ENCODE measurements around the gene HOXA10. TPM values are rescaled to one million over a fixed set of nuclear protein-coding genes. Genes with fewer than 3 reads are reported as not detected.

Gene HOXA10
- total RNA-seq, 2 experiments from 2014 or later = not detected

DNA sequence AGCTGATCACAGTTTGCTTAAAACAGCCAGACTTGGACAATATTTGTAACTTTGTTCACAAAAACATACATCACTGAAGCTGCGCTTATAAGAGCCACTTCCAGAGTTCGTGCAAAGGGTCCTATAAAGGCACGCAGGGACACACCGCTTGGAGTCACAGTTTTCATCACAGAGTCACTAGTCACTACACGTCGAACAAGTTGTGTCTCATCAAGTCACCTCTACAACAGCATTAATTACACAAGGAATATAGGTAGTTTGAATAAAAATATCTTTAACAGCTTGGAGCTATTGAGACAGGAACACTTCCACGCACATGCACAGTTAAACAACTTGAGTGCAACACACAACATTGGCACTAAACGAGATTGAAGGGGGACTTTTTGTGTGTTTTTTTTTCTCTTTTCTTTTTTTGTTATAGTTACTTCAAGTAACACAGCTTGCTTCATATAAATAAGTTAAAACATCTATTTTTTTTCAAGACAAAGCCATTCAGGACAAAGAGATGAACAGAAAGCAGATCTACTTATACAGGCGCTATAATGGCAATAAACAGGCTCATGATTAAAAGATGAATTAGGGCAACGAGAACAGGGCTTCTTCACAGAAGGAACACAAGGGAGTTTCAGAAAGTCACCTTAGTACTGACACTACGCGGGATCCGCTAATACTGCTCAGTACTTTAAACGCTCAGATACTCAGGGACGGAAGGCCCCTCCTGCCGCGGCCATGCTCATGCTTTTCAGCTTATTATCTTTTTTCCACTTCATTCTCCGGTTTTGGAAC is 32.8 kb downstream of the HOXA10 start:
- CTCF ChIA-PET = no interaction called here
- TF ChIP-seq, protein P1, sequence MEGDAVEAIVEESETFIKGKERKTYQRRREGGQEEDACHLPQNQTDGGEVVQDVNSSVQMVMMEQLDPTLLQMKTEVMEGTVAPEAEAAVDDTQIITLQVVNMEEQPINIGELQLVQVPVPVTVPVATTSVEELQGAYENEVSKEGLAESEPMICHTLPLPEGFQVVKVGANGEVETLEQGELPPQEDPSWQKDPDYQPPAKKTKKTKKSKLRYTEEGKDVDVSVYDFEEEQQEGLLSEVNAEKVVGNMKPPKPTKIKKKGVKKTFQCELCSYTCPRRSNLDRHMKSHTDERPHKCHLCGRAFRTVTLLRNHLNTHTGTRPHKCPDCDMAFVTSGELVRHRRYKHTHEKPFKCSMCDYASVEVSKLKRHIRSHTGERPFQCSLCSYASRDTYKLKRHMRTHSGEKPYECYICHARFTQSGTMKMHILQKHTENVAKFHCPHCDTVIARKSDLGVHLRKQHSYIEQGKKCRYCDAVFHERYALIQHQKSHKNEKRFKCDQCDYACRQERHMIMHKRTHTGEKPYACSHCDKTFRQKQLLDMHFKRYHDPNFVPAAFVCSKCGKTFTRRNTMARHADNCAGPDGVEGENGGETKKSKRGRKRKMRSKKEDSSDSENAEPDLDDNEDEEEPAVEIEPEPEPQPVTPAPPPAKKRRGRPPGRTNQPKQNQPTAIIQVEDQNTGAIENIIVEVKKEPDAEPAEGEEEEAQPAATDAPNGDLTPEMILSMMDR (IDR thresholded peaks at IDR 0.05) = no peak
- Mint-ChIP-seq H3K4me1 (ENCODE audit: low read depth) (no peaks in the 10 kb centered on the region), H3K36me3 (ENCODE audit: low read depth) (no peaks in the 10 kb centered on the region), H3K9me3 (no peaks in the 10 kb centered on the region), H3K27ac (no peak overlapping the region), H3K4me3 (no peak overlapping the region), H3K27me3 (peaks cover 70% of the 10 kb centered on the region)
- no peaks in the 10 kb centered on the region for H3K4me1 ChIP-seq (ENCODE audit: insufficient read depth, low read length)
- H3K36me3 ChIP-seq (ENCODE audit: insufficient read depth, low read length) = no peaks in the 10 kb centered on the region
- H3K27me3 ChIP-seq (ENCODE audit: control insufficient read depth in 1 of 2, insufficient read depth in 2 of 2, low read length in 2 of 2) = peaks cover 23 to 63% of the 10 kb centered on the region in 2 experiments
- ATAC-seq (ENCODE audit: poor library complexity) = no peak
- intact Hi-C loops (cut with DNase I, micrococcal nuclease) = no loop called here
- no peak for DNase-seq
- no peak overlapping the region for H3K27ac ChIP-seq (ENCODE audit: low read depth in 1 of 2, low read length in 2 of 2)
- POLR2A ChIA-PET = no interaction called here
- no peak overlapping the region for H3K4me3 ChIP-seq (ENCODE audit: low read length)
- peaks cover 0 to 27% of the 10 kb centered on the region in 2 experiments for H3K9me3 ChIP-seq (ENCODE audit: control insufficient read depth in 1 of 2, insufficient read depth in 1 of 2, low read length in 2 of 2)

- Histone ChIP-seq H3K36me3 (ENCODE audit: insufficient read depth, low read length) (no peaks in the 10 kb centered on the region), H3K4me1 (ENCODE audit: insufficient read depth, low read length) (no peaks in the 10 kb centered on the region), H3K4me3 (ENCODE audit: low read length) (no peak overlapping the region), H3K27ac (ENCODE audit: low read depth in 1 of 2, low read length in 2 of 2) (no peak overlapping the region), H3K9me3 (ENCODE audit: control insufficient read depth in 1 of 2, insufficient read depth in 1 of 2, low read length in 2 of 2) (peaks cover 0 to 20% of the 10 kb centered on the region in 2 experiments), H3K27me3 (ENCODE audit: control insufficient read depth in 1 of 2, insufficient read depth in 2 of 2, low read length in 2 of 2) (peaks cover 25 to 66% of the 10 kb centered on the region in 2 experiments)
- Mint-ChIP-seq H3K9me3 (no peaks in the 10 kb centered on the region), H3K4me1 (ENCODE audit: low read depth) (no peaks in the 10 kb centered on the region), H3K27ac (no peak overlapping the region), H3K36me3 (ENCODE audit: low read depth) (no peaks in the 10 kb centered on the region), H3K27me3 (peaks cover 72% of the 10 kb centered on the region), H3K4me3 (no peak overlapping the region)
- ATAC-seq (ENCODE audit: poor library complexity) = no peak
- intact Hi-C loops (cut with DNase I, micrococcal nuclease) = no loop called here
- ChIA-PET POLR2A (no interaction called here), CTCF (interaction anchor here (1.1 kb wide), 1 partner anchor 11 kb away, joined by 3 read pairs; no protein-coding TSS in a partner anchor)
- no peak for DNase-seq
- TF ChIP-seq, protein P1 (IDR thresholded peaks at IDR 0.05) = no peak
Measured at GRCh38 chr7:27140126-27140857, 33.8 kb downstream of the HOXA10 start.

GRCh38 chr7:27139334-27140125 is 34.6 kb downstream of the HOXA10 start:
- POLR2A ChIA-PET = no interaction called here
- CTCF ChIA-PET = interaction anchor here (1.1 kb wide), 1 partner anchor 12 kb away, joined by 3 read pairs; no protein-coding TSS in a partner anchor
- DNase-seq (no peak), ATAC-seq (ENCODE audit: poor library complexity) (no peak)
- Histone ChIP-seq H3K9me3 (ENCODE audit: control insufficient read depth in 1 of 2, insufficient read depth in 1 of 2, low read length in 2 of 2) (peaks cover 0 to 12% of the 10 kb centered on the region in 2 experiments), H3K27me3 (ENCODE audit: control insufficient read depth in 1 of 2, insufficient read depth in 2 of 2, low read length in 2 of 2) (peaks cover 19 to 66% of the 10 kb centered on the region in 2 experiments), H3K4me1 (ENCODE audit: insufficient read depth, low read length) (no peaks in the 10 kb centered on the region), H3K27ac (ENCODE audit: low read depth in 1 of 2, low read length in 2 of 2) (no peak overlapping the region), H3K36me3 (ENCODE audit: insufficient read depth, low read length) (no peaks in the 10 kb centered on the region), H3K4me3 (ENCODE audit: low read length) (no peak overlapping the region)
- no peak overlapping the region for H3K27ac Mint-ChIP-seq
- no peaks in the 10 kb centered on the region for H3K36me3 Mint-ChIP-seq (ENCODE audit: low read depth)
- no peaks in the 10 kb centered on the region for H3K4me1 Mint-ChIP-seq (ENCODE audit: low read depth)
- no peak overlapping the region for H3K4me3 Mint-ChIP-seq
- intact Hi-C loops (cut with DNase I, micrococcal nuclease) = no loop called here
- H3K9me3 Mint-ChIP-seq = no peaks in the 10 kb centered on the region
- TF ChIP-seq, protein P1 (IDR thresholded peaks at IDR 0.05) = no peak
- peaks cover 79% of the 10 kb centered on the region for H3K27me3 Mint-ChIP-seq
